MG63 (cell line): ENCODE data around the gene TEAD1. TPM values are rescaled to one million over a fixed set of nuclear protein-coding genes. Genes with fewer than 3 reads are reported as not detected.

Experiments
- DNase-seq: peaks from one replicate; pipeline ENCODE4 v3.0.0-alpha.2; 2020
- H3K27me3 ChIP-seq: fragments of 250-450 bp; sonication (Bioruptor Pico); 2 replicates; pipeline ENCODE4 v1.5.1; 2020; ENCODE audit warnings: mild to moderate bottlenecking, moderate library complexity
- H3K36me3 ChIP-seq: fragments of 250-450 bp; sonication (Bioruptor Pico); 2 replicates; pipeline ENCODE4 v1.5.1; 2020; ENCODE audit warnings: mild to moderate bottlenecking, moderate library complexity
- H3K4me3 ChIP-seq: fragments of 250-450 bp; sonication (Bioruptor Pico); 2 replicates; pipeline ENCODE4 v1.5.1; 2020; ENCODE audit warnings: mild to moderate bottlenecking, moderate library complexity
- H3K9me3 ChIP-seq: fragments of 250-450 bp; sonication (Bioruptor Pico); 2 replicates; pipeline ENCODE4 v1.5.1; 2020; ENCODE audit warnings: mild to moderate bottlenecking, moderate library complexity
- total RNA-seq: library from RNA; depleted of rRNA; stranded (reverse); fragments of >200 nt; shearing (Covaris generic); gene quantifications from 2 replicates; pipeline ENCODE4 v1.2.3, GENCODE V29; 2014; ENCODE audit warnings: low replicate concordance

The TEAD1 gene
- total RNA-seq, 1 experiment from 2014 or later, result 17.5 TPM

DNA sequence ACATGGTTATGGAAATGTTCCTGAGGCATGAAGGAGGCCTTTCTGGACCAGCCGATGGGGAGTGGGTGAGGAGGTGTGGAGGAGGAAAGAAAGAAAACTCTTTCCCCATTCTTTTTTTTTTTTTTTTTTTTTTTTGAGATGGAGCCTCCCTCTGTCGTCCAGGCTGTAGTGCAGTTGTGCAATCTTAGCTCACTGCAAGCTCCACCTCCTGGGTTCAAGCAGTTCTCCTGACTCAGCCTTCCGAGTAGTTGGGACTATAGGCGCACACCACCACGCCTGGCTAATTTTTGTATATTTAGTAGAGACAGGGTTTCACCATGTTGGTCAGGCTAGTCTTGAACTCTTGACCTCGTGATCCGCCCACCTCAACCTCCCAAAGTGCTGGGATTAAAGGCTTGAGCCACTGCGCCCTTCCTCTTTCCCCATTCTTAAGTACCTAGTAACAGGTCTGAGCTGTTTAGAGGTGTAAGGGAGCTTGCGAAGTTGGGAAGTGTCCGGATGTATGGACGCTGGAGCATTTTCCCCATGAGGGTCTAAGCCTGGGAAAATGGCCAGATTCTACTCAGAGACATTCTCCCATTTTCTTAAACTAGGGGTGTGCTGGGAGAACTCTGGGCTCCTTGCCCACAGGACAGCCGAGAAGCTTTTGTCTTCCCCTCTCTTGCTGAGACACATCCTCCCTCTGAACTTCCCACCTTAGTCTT, 135.8 kb downstream of the TEAD1 start:
- Histone ChIP-seq H3K4me3 (no peak overlapping the region), H3K9me3 (no peaks in the 10 kb centered on the region), H3K36me3 (peaks cover 9% of the 10 kb centered on the region), H3K27me3 (no peaks in the 10 kb centered on the region)
- DNase-seq, result peak; percentile 15

- H3K27me3 ChIP-seq, result no peaks in the 10 kb centered on the region
- no peaks in the 10 kb centered on the region for H3K9me3 ChIP-seq
- peaks cover 9% of the 10 kb centered on the region for H3K36me3 ChIP-seq
- H3K4me3 ChIP-seq, result no peak overlapping the region
- DNase-seq, result peak; percentile 71
Measured at GRCh38 chr11:12810568-12810894, 136.3 kb downstream of the TEAD1 start.

- Histone ChIP-seq H3K36me3 (peaks cover 9% of the 10 kb centered on the region), H3K9me3 (no peaks in the 10 kb centered on the region), H3K27me3 (no peaks in the 10 kb centered on the region), H3K4me3 (no peak overlapping the region)
- DNase-seq, result no peak
Measured at GRCh38 chr11:12811861-12812260, 137.6 kb downstream of the TEAD1 start.

DNA sequence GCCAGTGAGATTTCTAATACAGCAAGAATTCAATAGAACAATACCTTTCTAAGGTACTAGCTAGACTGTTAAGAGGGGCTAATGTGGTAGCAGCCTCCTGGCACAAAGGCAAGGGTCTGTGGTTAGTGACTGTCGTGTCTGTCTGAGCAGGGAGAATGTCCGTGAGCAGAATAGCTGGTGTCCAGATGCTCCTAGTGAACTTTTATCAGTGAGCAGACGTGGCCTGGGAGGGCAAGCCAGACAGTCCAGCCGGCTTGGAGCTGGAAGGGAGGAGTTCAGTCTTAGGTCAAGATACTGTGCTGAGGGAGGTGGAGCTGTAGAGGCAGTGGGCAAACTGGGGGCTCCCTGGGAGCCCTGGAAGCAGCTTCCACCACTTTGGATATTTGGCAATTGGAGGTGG, 138.6 kb downstream of the TEAD1 start:
- H3K4me3 ChIP-seq, result no peak overlapping the region
- H3K27me3 ChIP-seq, result no peaks in the 10 kb centered on the region
- H3K9me3 ChIP-seq, result no peaks in the 10 kb centered on the region
- no peak for DNase-seq
- H3K36me3 ChIP-seq, result peaks cover 6% of the 10 kb centered on the region

DNA sequence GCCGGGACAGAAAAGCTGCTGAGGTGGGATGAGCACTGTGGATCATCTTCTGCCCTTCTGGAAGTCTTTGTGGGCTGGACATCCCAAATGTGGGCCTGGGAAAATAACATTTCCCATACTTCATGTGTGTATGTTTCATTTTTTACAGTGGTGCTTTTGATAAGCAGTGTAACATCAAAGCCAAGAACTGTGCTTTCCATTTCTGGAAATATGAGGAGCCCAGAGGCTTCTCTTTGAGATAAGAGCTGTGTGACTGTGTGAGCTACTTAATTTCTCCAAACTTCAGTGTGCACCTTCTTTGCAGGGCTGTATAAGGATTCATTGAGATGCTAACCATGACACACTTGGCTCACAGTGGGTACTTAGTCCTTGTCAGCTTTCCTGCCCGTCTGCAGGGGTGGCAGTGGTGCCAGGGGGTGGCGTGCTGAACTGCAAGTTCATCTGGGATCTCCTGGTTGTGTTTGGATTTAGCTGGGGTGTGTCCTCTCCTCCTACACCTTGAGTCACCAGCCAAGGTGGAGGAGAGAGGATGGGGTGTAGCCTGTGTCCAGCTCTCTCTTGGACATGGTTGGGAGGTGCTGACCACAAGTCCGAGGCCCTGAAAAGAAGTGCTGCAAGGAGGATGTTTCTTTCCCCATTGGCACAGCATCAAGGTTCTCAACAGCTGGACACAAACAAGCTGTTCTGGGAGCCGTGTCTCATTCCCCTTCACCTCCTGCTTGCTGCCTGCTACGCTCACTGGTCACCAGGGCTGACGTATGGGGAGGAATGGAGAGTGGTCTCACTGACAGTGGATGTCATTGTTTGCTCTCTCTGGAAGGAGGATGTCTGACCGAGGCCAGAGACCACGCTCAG, 139.4 kb downstream of the TEAD1 start:
- no peak overlapping the region for H3K4me3 ChIP-seq
- H3K36me3 ChIP-seq, result peaks cover 6% of the 10 kb centered on the region
- H3K27me3 ChIP-seq, result no peaks in the 10 kb centered on the region
- DNase-seq, result peak; percentile 47
- no peaks in the 10 kb centered on the region for H3K9me3 ChIP-seq

- Histone ChIP-seq H3K36me3 (no peaks in the 10 kb centered on the region; the same call in none of the 2 replicates), H3K4me3 (no peak overlapping the region), H3K9me3 (no peaks in the 10 kb centered on the region), H3K27me3 (no peaks in the 10 kb centered on the region)
- DNase-seq, result no peak
Measured at GRCh38 chr11:12815129-12815480, 140.9 kb downstream of the TEAD1 start.

DNA sequence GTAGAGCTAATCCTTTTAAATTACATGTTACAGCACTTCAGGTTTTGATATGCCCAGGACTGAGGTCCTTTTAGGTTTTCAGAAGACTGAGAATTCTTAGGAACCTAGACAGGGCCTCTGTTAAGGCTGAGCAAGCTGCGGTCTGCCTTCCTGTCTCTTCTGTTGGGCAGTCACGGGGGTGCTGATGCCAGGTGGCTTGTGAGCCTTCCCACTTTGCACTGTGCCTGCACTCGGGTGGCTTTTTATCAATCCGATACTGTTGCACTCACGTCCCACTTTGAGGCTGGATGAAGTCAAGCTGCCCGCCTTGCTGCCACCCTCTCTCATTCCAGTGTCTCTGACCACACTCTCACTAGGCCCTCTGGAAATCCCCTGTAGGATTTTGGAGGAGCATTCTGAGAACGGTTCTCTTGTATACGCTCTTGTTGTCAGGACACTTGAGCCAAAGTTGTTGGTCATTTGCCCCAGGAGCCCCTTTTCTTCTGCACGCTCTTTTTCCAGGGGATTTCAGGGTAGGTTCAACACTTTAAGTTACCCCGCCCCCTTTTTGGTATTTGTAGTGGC, 141.8 kb downstream of the TEAD1 start:
- Histone ChIP-seq H3K36me3 (no peaks in the 10 kb centered on the region; the same call in none of the 2 replicates), H3K27me3 (no peaks in the 10 kb centered on the region), H3K4me3 (no peak overlapping the region), H3K9me3 (no peaks in the 10 kb centered on the region)
- DNase-seq, result no peak

- Histone ChIP-seq H3K9me3 (no peaks in the 10 kb centered on the region), H3K36me3 (no peaks in the 10 kb centered on the region; the same call in none of the 2 replicates), H3K27me3 (no peaks in the 10 kb centered on the region), H3K4me3 (no peak overlapping the region)
- peak; percentile 21 for DNase-seq
Measured at GRCh38 chr11:12817681-12818332, 143.6 kb downstream of the TEAD1 start.

- DNase-seq, result no peak
- Histone ChIP-seq H3K36me3 (no peaks in the 10 kb centered on the region; the same call in none of the 2 replicates), H3K9me3 (no peaks in the 10 kb centered on the region), H3K4me3 (no peak overlapping the region), H3K27me3 (no peaks in the 10 kb centered on the region)
Measured at GRCh38 chr11:12818333-12819015, 144.3 kb downstream of the TEAD1 start.

- no peaks in the 10 kb centered on the region; the same call in 1 of the 2 replicates for H3K9me3 ChIP-seq
Measured at GRCh38 chr11:12822392-12823022, 148.3 kb downstream of the TEAD1 start.

DNA sequence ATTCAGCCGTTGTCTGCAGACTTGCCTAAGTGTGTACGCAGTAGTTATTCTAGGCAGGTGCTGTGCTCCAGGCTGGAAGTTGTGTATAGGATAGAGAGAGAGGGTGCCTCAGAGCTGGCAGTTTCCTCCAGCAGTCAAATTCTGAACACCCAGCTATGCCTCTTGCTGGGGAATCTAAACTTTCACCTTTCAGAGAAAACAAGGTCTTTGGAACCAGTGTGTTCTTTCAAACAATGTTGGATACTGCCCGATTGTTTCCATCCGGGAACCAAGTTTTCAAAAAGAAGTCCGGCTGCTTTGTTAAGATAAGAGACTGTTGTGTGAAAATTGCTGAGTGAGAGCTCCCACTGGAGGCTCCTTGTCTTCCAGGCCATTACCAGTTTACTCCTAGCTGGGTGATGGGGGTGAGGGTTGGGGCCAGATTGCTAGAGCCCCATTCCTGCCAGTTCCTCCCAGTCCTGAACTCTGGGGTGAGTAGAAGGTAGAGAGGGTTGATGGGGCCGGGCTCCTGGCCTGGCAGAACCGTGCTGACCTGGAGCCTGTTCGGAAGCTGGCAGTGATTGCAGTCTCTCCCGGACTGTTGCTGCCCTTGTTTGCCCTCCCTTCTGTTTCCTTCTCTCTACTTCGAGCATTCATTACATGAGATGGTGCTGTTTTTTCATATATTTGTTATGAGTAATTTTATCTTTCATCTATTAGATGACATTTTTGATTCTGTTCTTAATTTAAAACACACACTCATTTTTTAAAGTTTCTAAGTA, 150.2 kb downstream of the TEAD1 start:
- no peaks in the 10 kb centered on the region for H3K27me3 ChIP-seq
- peaks cover 7% of the 10 kb centered on the region for H3K36me3 ChIP-seq
- no peak for DNase-seq
- H3K4me3 ChIP-seq, result no peak overlapping the region
- no peaks in the 10 kb centered on the region; the same call in 1 of the 2 replicates for H3K9me3 ChIP-seq

More at GRCh38 chr11:12822392-12823022, 148.3 kb downstream of the TEAD1 start:
- DNase-seq, result no peak
- Histone ChIP-seq H3K27me3 (no peaks in the 10 kb centered on the region), H3K4me3 (no peak overlapping the region), H3K36me3 (peaks cover 7% of the 10 kb centered on the region)

- Histone ChIP-seq H3K36me3 (peaks cover 7% of the 10 kb centered on the region), H3K9me3 (no peaks in the 10 kb centered on the region; the same call in 1 of the 2 replicates), H3K4me3 (no peak overlapping the region), H3K27me3 (no peaks in the 10 kb centered on the region)
- no peak for DNase-seq
Measured at GRCh38 chr11:12826441-12826840, 152.2 kb downstream of the TEAD1 start.

DNA sequence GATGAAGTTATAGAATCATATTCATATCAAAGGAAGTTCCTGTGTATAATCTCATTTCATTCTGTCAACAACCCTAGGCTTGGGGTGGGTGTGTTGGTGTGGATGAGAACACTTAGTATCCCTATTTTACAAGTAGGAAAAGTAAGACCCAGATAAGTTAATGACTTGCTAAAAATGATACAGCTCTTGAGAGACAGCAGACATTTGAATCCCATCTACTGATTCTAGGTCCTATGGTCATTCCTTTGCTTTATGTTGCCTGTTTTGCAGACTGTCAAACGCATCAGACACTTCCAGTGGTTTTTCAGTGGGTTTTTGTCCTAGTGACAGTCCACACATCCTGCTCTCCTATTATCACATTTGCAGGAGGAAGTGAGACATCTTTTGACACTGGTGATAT, 153.1 kb downstream of the TEAD1 start:
- Histone ChIP-seq H3K27me3 (no peaks in the 10 kb centered on the region), H3K4me3 (peak overlapping the region; percentile 47; the same call in 1 of the 2 replicates), H3K9me3 (no peaks in the 10 kb centered on the region; the same call in 1 of the 2 replicates), H3K36me3 (peaks cover 10% of the 10 kb centered on the region)
- DNase-seq, result no peak

DNA sequence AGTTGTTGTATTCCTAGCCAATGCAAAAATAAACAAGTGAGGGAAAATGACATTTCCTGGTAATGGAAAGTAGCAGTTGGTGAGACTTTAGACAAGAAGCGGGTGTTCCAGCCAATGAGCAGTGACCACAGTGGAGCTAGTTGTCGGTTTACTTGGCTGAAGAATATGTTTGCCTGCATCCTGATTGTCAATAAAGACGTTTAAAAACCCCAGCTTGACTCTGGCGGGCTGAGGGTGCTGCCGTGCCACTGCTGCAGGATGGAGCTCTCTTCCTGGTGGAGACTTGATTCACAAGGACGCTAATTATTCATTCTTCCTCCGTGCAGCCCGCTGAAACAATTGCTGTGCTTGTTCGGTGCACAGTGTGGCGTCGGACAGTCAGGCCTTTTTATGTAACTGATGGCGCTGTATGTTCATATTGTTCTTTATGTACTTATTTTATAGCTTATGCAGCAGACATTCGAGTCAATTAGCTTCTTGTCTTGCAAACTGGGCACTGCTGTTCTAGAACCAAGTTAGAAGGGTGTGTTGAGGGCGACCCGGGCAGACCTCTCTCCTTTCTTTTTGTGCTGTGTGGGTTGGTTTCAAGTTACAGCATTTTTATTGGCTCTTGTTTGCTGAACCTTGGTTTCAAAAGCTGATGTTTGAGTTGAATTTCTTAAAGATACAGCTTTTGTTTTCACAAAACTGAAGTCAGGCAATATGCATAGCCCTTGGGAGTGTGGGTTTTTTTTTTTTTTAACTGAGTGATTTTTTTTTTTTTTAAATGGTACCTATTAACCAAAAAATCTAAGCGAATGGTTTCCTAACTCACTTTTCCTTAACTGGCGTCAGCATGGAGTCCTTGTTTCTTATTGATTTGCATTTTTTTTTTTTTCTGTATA, 153.9 kb downstream of the TEAD1 start:
- H3K9me3 ChIP-seq, result no peaks in the 10 kb centered on the region; the same call in 1 of the 2 replicates
- peak overlapping the region; percentile 47 for H3K4me3 ChIP-seq
- H3K36me3 ChIP-seq, result peaks cover 13% of the 10 kb centered on the region
- H3K27me3 ChIP-seq, result no peaks in the 10 kb centered on the region
- DNase-seq, result peak; percentile 52
